SIG-M5 treated with dmso at 0.1 percent for 504 hours (cell line): Measurements from ENCODE around the gene GABBR2.

Experiments
- DNase-seq: peaks from one replicate; lab custom pipeline; 2025; ENCODE audit not compliant: unreplicated experiment; lab: John Stamatoyannopoulos, UW

GABBR2 gene

DNA sequence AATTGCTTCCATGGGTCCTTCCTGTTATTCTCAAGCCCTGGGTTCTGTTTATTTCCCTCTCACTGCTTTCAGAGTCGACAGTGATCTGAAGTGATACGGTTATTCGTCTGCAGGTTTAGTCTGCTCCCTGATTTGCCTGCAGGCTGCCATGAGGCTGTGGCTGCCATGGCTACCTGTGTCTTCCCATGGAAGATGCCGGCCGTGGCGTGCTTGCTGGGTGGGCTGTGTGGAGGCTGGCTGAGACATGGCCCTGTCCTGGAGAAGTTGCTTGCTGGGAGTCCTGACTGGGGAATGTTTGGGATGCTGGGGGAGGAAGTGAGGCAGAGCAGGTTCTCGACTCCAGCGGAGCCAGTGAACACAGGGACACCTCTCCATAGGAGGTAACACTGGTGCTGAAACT lies 349.2 kb downstream of the GABBR2 start:
- no peak for DNase-seq

DNA sequence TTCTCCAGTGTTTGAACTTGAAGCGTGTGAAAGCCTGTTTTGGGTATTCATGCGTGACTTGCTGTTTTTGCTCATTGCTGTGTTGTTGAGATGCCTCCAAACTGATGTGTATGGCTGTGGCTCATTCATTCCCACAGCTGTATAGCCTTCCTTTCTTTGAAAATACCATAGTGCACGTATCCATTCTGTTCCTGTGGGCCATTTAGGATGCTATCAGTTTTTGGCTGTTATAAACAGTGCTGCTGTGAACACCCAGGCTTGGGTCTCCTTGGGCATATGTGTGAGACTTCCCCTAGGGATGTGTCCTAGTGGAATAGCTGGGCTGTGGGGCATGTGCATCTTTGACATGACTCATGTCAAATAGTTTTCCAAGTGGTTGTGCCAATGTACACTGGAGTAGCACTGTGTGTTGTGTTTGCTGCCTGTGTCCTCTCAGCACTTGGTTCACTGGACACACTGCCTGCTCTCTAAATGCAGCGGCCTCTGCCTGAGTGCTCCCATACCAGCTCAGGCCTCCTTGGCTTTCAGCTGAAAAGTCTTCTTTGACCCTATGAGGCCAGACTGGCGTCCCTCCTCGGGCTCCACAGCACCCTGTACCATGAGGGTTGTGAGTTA lies 350.7 kb downstream of the GABBR2 start:
- DNase-seq, result no peak

DNA sequence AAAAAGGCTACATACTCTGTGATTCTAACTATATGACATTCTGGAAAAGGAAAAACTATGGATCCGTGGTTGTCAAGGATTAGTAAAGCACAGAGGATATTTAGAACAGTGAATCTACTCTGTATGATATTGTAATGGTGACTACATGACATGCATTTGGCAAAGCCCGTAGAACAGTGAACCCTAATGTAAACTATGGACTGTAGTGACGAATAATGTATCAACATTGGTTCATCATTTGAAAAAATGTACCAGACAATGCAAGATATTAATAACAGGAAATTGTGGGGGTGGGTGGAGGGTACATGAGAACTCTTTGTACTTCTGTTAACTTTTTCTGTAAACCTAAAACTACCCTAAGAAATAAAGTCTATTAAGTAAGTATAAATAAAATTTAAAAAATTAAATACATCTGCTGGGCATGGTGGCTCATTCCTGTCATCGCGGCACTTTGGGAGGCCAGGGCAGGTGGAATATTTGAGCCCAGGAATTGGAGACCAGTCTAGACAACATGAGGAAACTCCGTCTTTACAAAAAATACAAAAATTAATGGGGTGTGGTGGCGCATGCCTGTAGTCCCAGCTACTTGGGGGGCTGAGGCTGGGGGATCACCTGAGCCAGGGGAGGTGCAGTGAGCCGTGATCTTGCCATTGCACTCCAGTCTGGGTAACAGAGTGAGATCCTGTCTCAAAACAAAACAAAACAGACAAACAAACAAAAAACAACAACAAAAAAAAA lies 351.6 kb downstream of the GABBR2 start:
- DNase-seq, result no peak

DNA sequence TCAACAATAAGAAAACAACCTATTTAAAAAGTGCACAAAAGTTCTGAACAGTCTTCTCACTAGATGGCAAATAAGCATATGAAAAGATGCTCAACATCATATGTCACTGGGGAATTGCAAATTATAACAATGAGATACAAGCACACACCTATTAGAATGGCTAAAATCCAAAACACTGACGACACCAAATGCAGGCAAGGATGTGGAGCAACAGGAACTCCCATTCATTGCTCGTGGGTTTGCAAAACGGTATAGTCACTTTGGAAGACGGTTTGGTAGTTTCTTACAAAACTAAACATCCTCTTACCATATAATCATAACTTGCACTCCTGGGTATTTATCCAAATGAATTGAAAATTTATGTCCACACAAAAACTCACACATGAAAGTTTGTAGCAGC lies 352.4 kb downstream of the GABBR2 start:
- no peak for DNase-seq

DNA sequence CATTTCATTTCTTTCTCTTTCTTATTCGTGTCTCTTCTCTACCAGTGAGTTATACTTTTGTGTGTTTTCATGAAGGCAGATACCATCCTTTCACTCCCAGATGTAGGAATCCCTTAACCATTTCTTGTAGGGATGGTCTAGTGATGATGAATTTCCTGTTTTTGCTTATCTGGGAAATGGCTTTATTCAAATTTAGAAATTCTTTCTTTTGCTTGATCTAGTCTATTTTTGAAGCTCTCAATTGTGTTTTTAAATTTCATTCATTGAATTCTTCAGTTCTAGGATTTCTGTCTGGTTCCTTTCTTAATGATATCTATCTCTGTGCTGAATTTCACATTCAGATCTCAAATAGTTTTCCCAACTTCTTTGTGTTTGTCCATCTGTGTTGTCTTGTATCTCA lies 357.4 kb downstream of the GABBR2 start:
- DNase-seq, result no peak

DNA sequence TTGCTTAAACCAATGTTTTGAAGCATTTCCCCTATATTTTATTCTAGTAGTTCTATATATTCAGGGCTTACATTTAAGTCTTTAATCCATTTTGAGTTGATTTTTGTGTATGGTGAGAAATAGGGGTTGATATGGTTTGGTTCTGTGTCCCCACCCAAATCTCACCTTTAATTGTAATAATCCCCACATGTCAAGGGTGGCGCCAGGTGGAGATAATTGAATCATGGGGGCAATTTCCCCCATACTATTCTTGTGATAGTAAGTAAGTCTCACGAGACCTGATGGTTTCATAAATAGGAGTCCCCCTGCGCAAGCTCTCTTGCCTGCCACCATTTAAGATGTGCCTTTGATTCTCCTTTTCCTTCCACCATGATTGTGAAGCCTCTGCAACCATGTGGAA lies 361.1 kb downstream of the GABBR2 start:
- DNase-seq, result no peak

DNA sequence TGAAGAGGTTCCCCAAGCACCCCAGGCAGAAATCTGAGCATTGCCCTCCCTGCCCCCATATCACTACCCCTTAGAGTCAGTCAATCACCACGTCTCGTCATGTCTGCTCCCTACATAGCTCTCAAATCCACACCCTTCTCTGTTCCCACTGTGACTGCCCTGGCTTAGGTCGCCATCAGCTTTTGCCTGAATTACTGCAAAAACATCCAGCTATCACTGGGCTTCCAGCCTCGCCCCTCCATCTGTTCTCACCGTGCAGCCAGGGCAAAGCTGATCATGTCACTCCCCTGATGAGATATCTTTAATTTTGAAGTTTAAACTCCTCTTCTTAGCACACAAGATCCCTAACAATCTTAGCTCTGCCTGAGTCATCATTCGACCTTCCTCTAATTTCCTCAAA lies 363.7 kb downstream of the GABBR2 start:
- DNase-seq, result no peak

DNA sequence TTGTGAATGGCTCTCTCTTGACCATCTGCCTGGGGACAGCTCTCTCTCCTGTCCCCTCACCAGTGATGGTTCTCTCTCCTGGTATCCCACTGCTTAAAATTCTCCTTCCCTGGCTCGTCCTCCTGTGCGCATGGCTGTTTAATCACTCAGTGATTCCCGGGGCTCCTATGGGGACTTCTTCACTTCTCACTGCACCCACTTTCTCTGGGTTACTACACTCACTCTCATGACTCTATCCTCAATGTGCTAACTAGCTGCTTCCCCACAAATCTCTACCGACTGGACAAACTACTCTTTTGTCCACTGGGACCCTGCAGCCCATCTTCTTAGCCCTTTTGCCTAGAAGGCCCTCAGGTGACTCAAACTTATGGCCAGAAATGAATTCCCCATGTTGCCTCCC lies 364.2 kb downstream of the GABBR2 start:
- no peak for DNase-seq

DNA sequence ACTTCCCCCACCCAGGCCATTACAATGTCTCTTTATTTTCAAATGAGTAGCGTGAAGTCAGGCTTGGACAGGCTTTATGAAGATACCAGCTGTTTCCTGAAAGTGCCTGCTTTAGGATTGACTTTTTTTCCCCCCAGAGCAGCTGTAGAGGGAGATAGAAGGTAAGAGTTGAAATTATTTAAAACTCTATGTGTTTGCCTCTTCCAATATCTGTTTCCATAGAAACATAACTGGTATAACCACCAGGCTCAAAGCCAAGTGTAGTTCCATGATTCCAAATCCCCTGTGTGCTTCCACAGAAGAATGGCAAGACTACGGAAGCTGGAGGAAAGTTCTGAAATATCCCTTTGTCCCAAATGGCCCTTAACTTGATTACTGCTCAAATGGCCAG lies 365.9 kb downstream of the GABBR2 start:
- no peak for DNase-seq

DNA sequence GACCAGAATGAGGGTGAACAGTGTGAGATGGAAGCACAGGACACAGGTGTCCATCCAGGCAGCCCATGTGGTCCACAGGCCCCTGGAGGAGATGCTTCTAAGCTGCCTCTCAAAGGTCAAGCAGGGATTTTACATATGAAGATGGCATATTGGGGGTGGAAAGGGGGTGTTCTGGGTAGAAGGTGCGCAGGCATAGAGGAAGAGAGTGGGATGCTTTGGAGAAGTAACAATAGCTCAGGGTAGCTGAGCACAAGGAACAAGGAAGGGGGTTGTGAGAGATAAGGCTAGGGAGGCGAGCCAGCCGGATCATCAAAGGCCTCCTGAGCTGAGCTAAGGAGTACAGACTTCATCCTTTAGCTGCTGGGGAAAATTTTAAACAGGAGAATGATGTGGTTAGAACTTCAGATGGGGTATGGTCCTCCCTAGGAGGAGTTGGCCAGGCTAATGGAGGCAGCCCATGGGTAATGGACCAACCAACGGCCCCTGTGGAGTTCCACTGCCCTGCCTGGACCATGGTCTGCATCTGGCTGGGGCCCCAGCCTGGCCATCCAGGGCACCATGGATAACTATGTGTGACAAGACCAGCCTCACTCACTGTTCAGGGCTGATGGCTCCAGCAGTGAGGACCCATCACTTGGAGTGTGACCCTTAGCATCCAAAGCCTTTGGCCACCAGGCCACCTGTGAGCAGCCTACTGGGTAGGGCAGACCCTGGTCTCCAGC lies 366.5 kb downstream of the GABBR2 start:
- no peak for DNase-seq

DNA sequence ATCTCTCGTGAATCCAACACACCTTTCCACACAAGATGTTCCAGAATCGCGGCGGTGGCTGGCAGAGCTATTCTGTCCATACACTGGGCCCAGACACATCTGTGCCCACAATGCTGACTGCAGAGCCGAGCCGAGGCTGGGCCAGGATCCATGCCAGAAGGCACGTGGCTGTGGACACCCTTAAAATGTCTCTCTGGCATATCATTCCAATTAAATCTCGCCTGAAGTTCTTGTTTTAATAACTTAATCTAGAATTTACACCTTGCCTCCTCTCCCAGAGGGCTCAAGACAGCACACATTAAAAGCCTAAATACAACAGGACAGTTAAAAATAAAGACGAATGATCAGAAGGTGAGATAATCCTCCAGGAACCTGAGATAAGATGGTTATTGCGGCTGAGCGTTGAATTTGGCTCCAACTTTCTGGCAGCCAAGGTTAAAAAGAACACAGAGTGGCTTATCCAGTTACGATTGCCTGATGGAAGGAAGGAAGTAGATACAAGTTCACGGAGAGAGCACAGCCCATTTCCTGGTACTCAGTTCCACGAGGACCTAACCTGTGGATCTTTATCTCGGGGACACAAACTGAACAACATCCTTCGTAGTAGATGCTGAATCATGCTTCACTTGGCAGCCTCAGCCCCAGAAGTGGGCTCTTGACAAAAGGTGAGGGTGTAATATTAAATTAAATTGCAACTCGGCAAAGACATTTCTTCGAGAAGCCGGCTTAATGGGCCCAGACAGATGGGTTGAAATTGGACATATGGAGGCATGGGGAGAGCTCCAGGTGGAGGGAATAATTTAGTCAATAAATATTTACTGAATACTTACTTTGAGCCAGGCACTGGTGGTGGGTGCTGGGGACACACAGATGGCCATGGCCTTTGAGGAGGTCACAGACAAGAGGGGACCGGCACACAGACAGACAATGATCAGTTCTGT lies 367.3 kb downstream of the GABBR2 start:
- DNase-seq, result no peak

DNA sequence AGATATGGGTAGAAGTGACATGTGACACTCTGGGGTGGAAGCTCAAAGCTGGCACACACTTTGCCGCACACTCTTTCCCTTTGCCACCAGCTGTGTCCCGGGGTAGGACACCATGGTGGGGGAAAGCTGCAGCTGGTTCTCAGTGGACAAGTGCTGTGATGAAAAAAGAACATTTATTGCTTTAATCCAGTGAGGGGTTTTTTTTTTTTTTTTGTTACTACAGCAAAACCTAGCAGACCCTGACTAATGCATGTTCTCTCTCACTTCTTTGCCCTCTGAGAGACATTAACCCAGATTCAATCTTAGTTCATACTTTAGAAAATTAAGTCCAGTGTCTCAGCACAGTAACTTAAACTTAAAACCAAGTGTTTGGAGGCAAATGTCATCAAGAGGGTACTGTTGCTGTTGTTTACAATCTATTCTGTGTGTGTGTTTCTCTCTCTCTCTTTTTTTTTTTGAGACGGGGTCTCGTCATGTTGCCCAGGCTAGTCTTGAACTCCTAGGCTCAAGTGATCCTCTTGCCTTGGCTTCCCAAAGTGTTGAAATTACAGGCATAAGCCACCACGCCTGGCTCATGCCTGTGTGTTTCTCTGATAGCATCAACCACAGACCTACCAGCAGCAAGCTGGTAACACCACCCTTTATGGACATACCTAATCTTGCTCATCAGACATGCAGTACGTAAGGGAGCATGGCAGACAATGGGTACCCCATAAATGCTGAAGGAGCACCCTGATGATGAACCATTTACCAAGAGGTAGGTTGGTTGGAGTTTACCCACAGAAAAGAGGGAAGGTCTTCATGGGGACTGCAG lies 368.5 kb downstream of the GABBR2 start:
- DNase-seq, result no peak

DNA sequence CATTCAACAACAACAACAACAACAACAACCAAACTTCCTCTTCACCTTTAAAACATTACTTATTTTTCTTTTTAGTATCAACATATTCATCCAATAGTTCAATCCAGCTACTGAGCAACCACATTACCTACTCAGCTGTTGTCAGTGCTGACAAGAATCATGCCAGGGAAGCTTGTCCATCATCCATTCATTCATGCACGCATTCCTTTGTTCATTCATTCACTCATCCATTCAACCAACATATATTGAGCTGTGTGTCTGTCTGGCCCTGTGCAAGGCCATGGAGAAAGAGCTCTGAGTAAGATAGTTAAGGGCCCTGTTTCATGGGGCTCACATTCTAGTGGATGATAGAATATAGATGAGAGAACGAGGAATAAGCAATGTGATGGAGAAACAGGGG lies 373.1 kb downstream of the GABBR2 start:
- DNase-seq, result no peak

DNA sequence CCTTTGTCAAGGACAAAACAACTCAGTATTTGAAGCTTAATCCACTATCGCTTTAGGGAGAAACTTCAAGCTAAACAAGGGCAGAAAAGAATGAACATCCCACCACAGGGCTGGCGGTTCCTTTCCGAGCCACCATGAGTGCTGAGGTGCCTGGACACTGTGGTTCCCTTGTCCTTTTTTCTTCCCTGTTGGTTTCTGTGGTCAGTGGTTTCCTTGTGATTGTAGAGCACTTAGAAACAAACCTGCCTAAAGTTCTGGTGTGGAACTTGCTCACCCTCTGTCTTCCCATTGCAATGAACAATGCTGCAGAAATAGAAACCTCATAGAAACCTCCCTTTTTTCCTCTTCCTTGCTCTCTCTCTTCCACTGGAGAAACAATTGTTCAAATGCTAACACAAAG lies 373.9 kb downstream of the GABBR2 start:
- DNase-seq, result no peak

DNA sequence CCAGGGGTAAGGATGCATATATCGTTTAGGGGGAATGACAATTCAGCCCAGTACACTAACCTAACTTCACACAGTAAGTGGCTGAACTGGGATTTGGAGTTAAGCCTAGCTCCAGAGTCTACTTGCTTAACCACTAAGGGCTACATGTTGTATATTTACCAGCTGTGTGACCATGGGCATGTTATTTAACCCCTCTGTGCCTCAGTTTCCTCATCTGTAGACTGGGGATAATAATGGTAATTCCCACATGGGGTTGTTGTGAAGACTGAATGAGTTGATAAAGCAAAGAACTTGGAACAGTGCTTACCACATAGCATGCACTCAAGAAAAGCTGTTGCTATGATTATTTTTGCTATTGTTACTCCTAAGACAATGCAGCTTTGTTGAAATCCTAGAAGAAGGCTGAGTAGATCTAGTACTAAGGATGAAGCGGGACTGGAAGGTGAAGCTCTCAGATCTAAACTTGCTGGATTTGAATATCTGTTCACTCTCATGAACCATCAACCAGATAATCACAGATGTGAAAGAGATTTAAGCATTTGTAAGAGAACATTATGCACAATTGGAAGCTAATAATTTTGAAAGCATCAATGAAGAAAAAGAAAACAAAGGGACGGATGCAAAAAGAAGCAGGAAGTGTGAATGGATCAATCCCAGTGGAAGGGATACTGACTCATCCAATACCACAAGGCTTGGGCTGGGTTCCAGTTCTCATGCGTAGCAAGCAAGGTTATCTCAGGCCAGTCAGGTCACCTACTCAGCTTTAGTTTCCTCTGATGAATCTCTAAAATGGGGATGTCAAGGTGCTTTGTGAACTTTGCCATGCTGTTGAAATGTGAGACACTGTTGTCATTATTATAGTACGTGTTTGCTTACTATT lies 374.8 kb downstream of the GABBR2 start:
- DNase-seq, result no peak

DNA sequence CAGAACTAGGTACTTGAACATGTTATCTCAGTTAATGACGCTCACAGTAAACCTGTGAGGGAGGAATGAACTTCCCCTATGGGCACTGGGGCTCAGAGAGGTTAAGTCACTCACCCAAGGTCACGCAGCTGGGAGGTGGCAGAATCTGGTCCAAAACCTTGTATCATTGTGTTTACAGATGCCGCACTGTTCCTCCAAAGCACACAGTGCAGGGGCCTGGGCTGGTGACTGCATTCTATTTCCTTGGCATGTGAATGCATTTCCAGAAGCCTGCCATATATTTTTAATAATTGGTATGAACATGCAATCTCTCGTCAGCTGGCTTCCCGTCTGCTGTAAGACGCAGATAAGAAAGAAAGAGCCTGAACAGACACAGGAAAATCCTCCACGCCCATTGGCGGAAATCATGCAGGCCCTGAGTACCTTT lies 376.3 kb downstream of the GABBR2 start:
- DNase-seq, result no peak

DNA sequence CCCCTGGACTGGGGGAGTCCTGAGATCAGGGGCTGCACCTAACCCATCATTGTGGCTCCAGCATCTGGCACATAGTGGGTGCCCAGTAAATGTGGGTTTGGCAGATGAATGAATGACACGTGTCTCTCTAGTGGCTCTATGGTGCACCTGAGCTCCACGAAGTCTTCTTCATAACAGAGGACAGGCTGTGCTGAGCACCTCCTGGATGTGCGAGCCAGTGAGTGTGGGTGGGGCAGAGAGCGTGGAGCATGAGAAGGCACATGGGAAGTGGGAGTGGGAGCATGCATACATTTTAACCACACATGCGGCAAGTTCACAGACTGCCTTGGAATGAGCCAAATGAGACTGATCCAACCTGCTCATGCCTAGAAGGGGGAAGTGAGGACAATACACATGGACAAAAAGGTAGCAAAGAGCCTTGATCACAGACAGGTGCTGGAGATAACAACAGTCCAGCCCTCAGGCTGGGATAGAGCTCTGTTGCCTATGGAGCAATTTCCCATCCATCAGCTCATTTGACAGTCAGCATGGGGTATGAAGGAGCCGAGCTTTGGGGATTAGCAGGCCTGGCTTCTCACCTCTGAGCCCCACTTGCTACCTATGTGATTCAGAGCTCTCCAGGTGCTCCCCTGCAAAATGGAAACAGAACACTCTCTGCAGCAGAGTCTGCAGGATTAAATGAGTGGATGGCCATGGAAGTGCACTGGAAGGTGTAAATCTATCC lies 377.0 kb downstream of the GABBR2 start:
- no peak for DNase-seq

DNA sequence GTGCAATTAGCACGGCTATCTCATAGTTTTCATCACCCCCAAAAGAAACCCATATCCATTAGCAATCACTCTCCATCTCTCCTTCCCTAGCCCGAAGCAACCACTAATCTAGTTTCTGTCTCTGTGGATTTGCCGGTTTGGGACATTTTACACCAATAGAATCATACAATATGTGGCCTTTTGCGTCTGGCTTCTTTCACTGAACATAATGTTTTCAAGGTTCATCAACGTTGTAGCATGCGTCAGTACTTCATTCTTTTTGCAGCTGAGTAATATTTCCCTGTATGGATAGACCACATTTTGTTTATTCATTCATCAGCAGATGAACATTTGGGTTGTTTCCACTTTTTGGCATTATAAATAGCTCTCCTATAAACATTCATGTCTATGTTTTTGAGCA lies 377.9 kb downstream of the GABBR2 start:
- no peak for DNase-seq

DNA sequence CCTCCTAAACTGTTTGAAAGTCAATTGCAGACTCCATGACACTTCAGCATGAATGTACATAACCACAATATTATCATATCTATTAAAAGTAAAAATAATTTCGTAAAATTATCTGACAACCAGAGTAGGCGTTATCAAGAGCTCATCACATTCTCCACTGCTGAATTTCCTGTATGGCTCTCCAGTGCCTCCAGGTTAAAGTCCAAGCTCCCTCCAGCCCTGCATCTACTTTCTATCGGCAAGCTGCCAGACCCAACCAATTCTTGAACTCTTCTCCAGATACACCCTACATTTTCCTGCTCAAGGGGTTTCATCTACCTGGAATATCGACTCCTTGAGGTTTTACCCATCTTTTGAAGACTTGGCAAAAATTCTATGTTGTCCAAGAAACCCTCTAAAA lies 378.8 kb downstream of the GABBR2 start:
- DNase-seq, result no peak
